HCT116 (cell line): ENCODE measurements around the gene CPNE4. TPM values are rescaled to one million over a fixed set of nuclear protein-coding genes. Genes with fewer than 3 reads are reported as not detected.

Experiments
- ATAC-seq: fragments of 200-7000 bp; cut with Tn5 transposase; 2 replicates; pipeline ENCODE4 v1.9.1; 2020; ENCODE audit warnings: mild to moderate bottlenecking, moderate library complexity
- BruUV-seq: library from RNA; stranded (reverse); fragments of 400-500 nt; replicated peaks from 2 replicates; lab custom pipeline; 2021; lab: Mats Ljungman, UMichigan
- CTCF ChIA-PET: fragments of 300-600 bp; sonication (Branson Sonifier 250); formaldehyde crosslinking; loops from one replicate; lab custom pipeline; 2021; ENCODE audit warnings: antibody characterized with exemption; lab: Charles Lee
- POLR2A ChIA-PET: fragments of 300-600, 350-600 bp; sonication (Branson Sonifier 250); formaldehyde crosslinking; loops from one replicate; lab custom pipeline; 2021; ENCODE audit warnings: antibody characterized with exemption; lab: Charles Lee
- RAD21 ChIA-PET, 2 experiments: fragments of 300-600 bp; sonication (Branson Sonifier 250); formaldehyde crosslinking; loops; one replicate each; lab custom pipeline; 2023; ENCODE audit warnings: low total read pairs in 2 of 2; ENCODE audit not compliant: uncharacterized antibody in 2 of 2, unreplicated experiment in 2 of 2, low non-redundant PET in 1 of 2; lab: Charles Lee
- DNase-seq: peaks from one replicate; pipeline ENCODE4 v3.0.0-alpha.2; 2010; ENCODE audit warnings: low read depth, low spot score
- H2AFZ ChIP-seq: fragments of 200-600 bp; shearing (Covaris generic), sonication (generic); 2 replicates; pipeline ENCODE4 v1.6.1; 2017; ENCODE audit warnings: low read depth, mixed run types, mixed read lengths, antibody characterized with exemption, low read length; ENCODE audit not compliant: poor library complexity, severe bottlenecking
- H3K27ac ChIP-seq: 2 replicates; pipeline ENCODE4 v1.5.1; 2012; ENCODE audit warnings: low read depth, low read length
- H3K27me3 ChIP-seq: fragments of 200-600 bp; sonication (generic); 2 replicates; pipeline ENCODE4 v1.6.1; 2016; ENCODE audit warnings: mixed run types, low read length, mixed read lengths; ENCODE audit not compliant: insufficient read depth
- H3K36me3 ChIP-seq, 2 experiments: fragments of 200-500 bp in 1 of 2; fragments of 200-600 bp in 1 of 2; sonication (Bioruptor generic) in 1 of 2; sonication (generic) in 1 of 2; 2 replicates each; pipeline versions ENCODE4 v1.5.1 to v1.6.1; 2014 to 2016; ENCODE audit warnings: low read length in 2 of 2, inconsistent platforms in 1 of 2, mixed read lengths in 1 of 2, mixed run types in 1 of 2; ENCODE audit not compliant: insufficient read depth in 2 of 2, control insufficient read depth in 1 of 2
- H3K4me1 ChIP-seq, 2 experiments: fragments of 200-600 bp in 1 of 2; sonication (generic) in 1 of 2; 2 replicates each; pipeline versions ENCODE4 v1.5.1 to v1.6.1; 2012 to 2017; ENCODE audit warnings: low read length in 2 of 2, inconsistent platforms in 1 of 2, mild to moderate bottlenecking in 1 of 2, mixed read lengths in 1 of 2, mixed run types in 1 of 2, moderate library complexity in 1 of 2; ENCODE audit not compliant: insufficient read depth in 2 of 2, control insufficient read depth in 1 of 2
- H3K4me2 ChIP-seq: fragments of 200-600 bp; sonication (generic); 2 replicates; pipeline ENCODE4 v1.6.1; 2017; ENCODE audit warnings: mixed run types, low read length, mixed read lengths
- H3K4me3 ChIP-seq, 2 experiments: fragments of 200-600 bp in 1 of 2; sonication (generic) in 1 of 2; replicated peaks in 1 of 2; 2 replicates each; pipeline ENCODE4 v1.5.1; 2011 to 2016; ENCODE audit warnings: low read length in 2 of 2, control low read depth in 1 of 2, low read depth in 1 of 2, mild to moderate bottlenecking in 1 of 2, mixed read lengths in 1 of 2, mixed run types in 1 of 2
- H3K79me2 ChIP-seq: fragments of 200-600 bp; sonication (generic); 2 replicates; pipeline ENCODE4 v1.6.1; 2017; ENCODE audit warnings: mild to moderate bottlenecking, mixed run types, low read length, moderate library complexity, mixed read lengths; ENCODE audit not compliant: insufficient read depth
- H3K9ac ChIP-seq: fragments of 200-600 bp; sonication (generic); 2 replicates; pipeline ENCODE4 v1.6.1; 2016; ENCODE audit warnings: low read length, mixed read lengths
- H3K9me2 ChIP-seq: fragments of 200-600 bp; sonication (generic), shearing (Covaris generic); 2 replicates; pipeline ENCODE4 v1.6.1; 2017; ENCODE audit warnings: mixed run types, mild to moderate bottlenecking, moderate library complexity; ENCODE audit not compliant: insufficient read depth
- H3K9me3 ChIP-seq, 2 experiments: fragments of 200-500 bp in 1 of 2; fragments of 200-600 bp in 1 of 2; sonication (Bioruptor generic) in 1 of 2; sonication (generic) in 1 of 2; 2 replicates each; pipeline ENCODE4 v1.6.1; 2014 to 2017; ENCODE audit warnings: low read length in 2 of 2, mixed read lengths in 2 of 2, inconsistent platforms in 1 of 2, low read depth in 1 of 2, mild to moderate bottlenecking in 1 of 2, mixed run types in 1 of 2, moderate library complexity in 1 of 2; ENCODE audit not compliant: control insufficient read depth in 1 of 2, insufficient read depth in 1 of 2
- H4K20me1 ChIP-seq: fragments of 200-600 bp; sonication (generic), shearing (Covaris generic); 2 replicates; pipeline ENCODE4 v1.6.1; 2017; ENCODE audit warnings: mixed run types, mild to moderate bottlenecking, moderate library complexity; ENCODE audit not compliant: insufficient read depth
- CBX3 ChIP-seq: IDR thresholded peaks from 2 replicates; pipeline ENCODE4 v1.6.1; 2012; ENCODE audit warnings: low read depth
- CEBPB ChIP-seq: IDR thresholded peaks from 2 replicates; pipeline ENCODE4 v1.6.1; 2012; ENCODE audit warnings: low read depth
- EZH2phosphoT487 ChIP-seq: fragments of 200-600 bp; IDR thresholded peaks from 2 replicates; pipeline ENCODE4 v1.6.1; 2018; ENCODE audit warnings: antibody characterized with exemption, borderline replicate concordance
- JUND ChIP-seq: IDR thresholded peaks from 2 replicates; pipeline ENCODE4 v1.6.1; 2012
- MAX ChIP-seq: IDR thresholded peaks from 2 replicates; pipeline ENCODE4 v1.6.1; 2012
- POLR2A ChIP-seq: IDR thresholded peaks from 2 replicates; pipeline ENCODE4 v1.7.0; 2011; ENCODE audit warnings: borderline replicate concordance; ENCODE audit not compliant: insufficient read depth, insufficient read length; ENCODE audit errors: extremely low read depth
- POLR2AphosphoS5 ChIP-seq: IDR thresholded peaks from 2 replicates; pipeline ENCODE4 v1.6.1; 2011; ENCODE audit warnings: mild to moderate bottlenecking, low read depth, low read length, moderate library complexity
- RAD21 ChIP-seq: IDR thresholded peaks from 2 replicates; pipeline ENCODE4 v1.6.1; 2012; ENCODE audit warnings: low read depth, mild to moderate bottlenecking
- SIN3A ChIP-seq: IDR thresholded peaks from 2 replicates; pipeline ENCODE4 v1.6.1; 2012; ENCODE audit warnings: low read depth
- SP1 ChIP-seq: IDR thresholded peaks from 2 replicates; pipeline ENCODE4 v1.6.1; 2012; ENCODE audit warnings: low read depth
- SRF ChIP-seq: IDR thresholded peaks from 2 replicates; pipeline ENCODE4 v1.6.1; 2012; ENCODE audit warnings: low read depth
- TCF7L2 ChIP-seq: IDR thresholded peaks from 2 replicates; pipeline ENCODE4 v1.7.0; 2011; ENCODE audit warnings: borderline replicate concordance, inconsistent platforms; ENCODE audit not compliant: insufficient read depth, insufficient read length; ENCODE audit errors: extremely low read depth
- YY1 ChIP-seq: IDR thresholded peaks from 2 replicates; pipeline ENCODE4 v1.6.1; 2011; ENCODE audit warnings: low read length, low read depth, moderate library complexity, mild to moderate bottlenecking; ENCODE audit not compliant: insufficient replicate concordance; ENCODE audit errors: extremely low read depth
- ZFX ChIP-seq: fragments of 450-650 bp; IDR thresholded peaks from 2 replicates; pipeline ENCODE4 v1.6.1; 2017
- intact Hi-C: fragments of 100-400 bp; cut with micrococcal nuclease; formaldehyde crosslinking; loops from 2 replicates; pipeline ENCODE4 v1.10.0; 2022
- total RNA-seq: library from RNA; stranded (reverse); gene quantifications from one replicate; pipeline ENCODE4 v1.2.1, GENCODE V29; 2021; ENCODE audit not compliant: unreplicated experiment
- TF ChIP-seq, protein P1 (sequence below), 3 experiments: fragments of 200-600 bp in 1 of 3; sonication (generic) in 1 of 3; IDR thresholded peaks in 2 of 3; conservative IDR thresholded peaks in 1 of 3; 2 replicates each; pipeline ENCODE4 v1.5.1; 2012 to 2017; ENCODE audit warnings: low read depth in 2 of 3, low read length in 2 of 3, antibody characterized with exemption in 1 of 3, borderline replicate concordance in 1 of 3, control low read depth in 1 of 3, mild to moderate bottlenecking in 1 of 3, mixed read lengths in 1 of 3, mixed run types in 1 of 3, moderate library complexity in 1 of 3; ENCODE audit not compliant: insufficient read depth in 1 of 3

Gene CPNE4
- total RNA-seq, 1 experiment from 2014 or later = not detected

GRCh38 chr3:131596884-131597283 is 437.9 kb downstream of the CPNE4 start:
- intact Hi-C loops = no loop called here
- CTCF ChIA-PET = no interaction called here
- BruUV-seq = no TSS peak
- ATAC-seq = no peak
- H3K4me2 ChIP-seq = no peak overlapping the region
- no peak for TF ChIP-seq RAD21
- TF ChIP-seq JUND = no peak
- TF ChIP-seq MAX = no peak
- no peak for TF ChIP-seq SP1
- no peak for TF ChIP-seq ZFX
- no peak for TF ChIP-seq CEBPB
- TF ChIP-seq CBX3 = no peak
- TF ChIP-seq SRF = no peak
- TF ChIP-seq, protein P1, sequence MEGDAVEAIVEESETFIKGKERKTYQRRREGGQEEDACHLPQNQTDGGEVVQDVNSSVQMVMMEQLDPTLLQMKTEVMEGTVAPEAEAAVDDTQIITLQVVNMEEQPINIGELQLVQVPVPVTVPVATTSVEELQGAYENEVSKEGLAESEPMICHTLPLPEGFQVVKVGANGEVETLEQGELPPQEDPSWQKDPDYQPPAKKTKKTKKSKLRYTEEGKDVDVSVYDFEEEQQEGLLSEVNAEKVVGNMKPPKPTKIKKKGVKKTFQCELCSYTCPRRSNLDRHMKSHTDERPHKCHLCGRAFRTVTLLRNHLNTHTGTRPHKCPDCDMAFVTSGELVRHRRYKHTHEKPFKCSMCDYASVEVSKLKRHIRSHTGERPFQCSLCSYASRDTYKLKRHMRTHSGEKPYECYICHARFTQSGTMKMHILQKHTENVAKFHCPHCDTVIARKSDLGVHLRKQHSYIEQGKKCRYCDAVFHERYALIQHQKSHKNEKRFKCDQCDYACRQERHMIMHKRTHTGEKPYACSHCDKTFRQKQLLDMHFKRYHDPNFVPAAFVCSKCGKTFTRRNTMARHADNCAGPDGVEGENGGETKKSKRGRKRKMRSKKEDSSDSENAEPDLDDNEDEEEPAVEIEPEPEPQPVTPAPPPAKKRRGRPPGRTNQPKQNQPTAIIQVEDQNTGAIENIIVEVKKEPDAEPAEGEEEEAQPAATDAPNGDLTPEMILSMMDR (IDR thresholded peaks at IDR 0.05 in 2 of 3, conservative IDR thresholded peaks at IDR 0.05 in 1 of 3; ENCODE audit: borderline replicate concordance in 1 of 3, insufficient read depth in 1 of 3, low read depth in 2 of 3, low read length in 2 of 3) = no peak
- TF ChIP-seq SIN3A = no peak
- no peak for TF ChIP-seq TCF7L2
- TF ChIP-seq POLR2AphosphoS5 = no peak
- no peak for TF ChIP-seq POLR2A
- TF ChIP-seq YY1 = no peak
- TF ChIP-seq EZH2phosphoT487 = no peak
- TF ChIP-seq, all 23 proteins: peak for 0
- no peaks in the 10 kb centered on the region for H3K9me3 ChIP-seq
- no peak overlapping the region for H3K9ac ChIP-seq
- peaks cover 16% of the 10 kb centered on the region for H3K27me3 ChIP-seq
- H3K36me3 ChIP-seq = no peaks in the 10 kb centered on the region
- no peak overlapping the region for H3K27ac ChIP-seq
- no peaks in the 10 kb centered on the region for H3K9me2 ChIP-seq
- H3K79me2 ChIP-seq = no peaks in the 10 kb centered on the region
- H3K4me3 ChIP-seq = no peak overlapping the region
- H4K20me1 ChIP-seq = no peaks in the 10 kb centered on the region
- RAD21 ChIA-PET = no interaction called here
- no peak for DNase-seq
- no peaks in the 10 kb centered on the region for H3K4me1 ChIP-seq
- H2AFZ ChIP-seq = no peak overlapping the region
- POLR2A ChIA-PET = no interaction called here
